Measurements from ENCODE around the gene OCA2. TPM values are rescaled to one million over a fixed set of nuclear protein-coding genes. Genes with fewer than 3 reads are reported as not detected.

Gene OCA2
- total RNA-seq, 6 experiments from 2014 or later: 0.07 to 0.13 (median 0.12) TPM; not detected in 3

DNA sequence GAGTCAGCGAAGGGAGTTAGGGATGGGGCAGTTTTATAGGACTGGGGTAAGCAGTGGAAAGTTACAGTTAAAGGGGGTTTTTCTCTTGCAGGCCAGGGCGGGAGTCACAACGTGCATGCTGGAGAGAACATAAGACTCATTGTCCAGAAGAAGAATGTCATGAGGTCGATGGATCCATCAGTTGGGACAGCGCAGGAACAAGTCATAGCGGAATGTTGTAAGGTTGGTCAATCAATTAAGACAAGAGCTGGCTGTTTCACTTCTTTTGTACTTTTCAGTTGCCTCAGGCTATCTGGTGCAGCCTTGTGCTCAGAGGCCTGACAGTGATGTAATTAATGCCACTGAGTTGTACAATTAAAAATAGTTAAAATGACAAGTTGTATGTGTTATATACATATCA lies 165.6 kb downstream of the OCA2 start:
- Histone ChIP-seq H3K27me3 (no peaks in the 10 kb centered on the region), H3K27ac (no peak overlapping the region), H3K4me1 (no peaks in the 10 kb centered on the region), H3K4me3 (no peak overlapping the region), H3K9me3 (no peaks in the 10 kb centered on the region), H3K36me3 (no peaks in the 10 kb centered on the region)
- DNase-seq (no peak), ATAC-seq (no peak)
- intact Hi-C loops (cut with DNase I): no loop called here
- TF ChIP-seq, protein P1, sequence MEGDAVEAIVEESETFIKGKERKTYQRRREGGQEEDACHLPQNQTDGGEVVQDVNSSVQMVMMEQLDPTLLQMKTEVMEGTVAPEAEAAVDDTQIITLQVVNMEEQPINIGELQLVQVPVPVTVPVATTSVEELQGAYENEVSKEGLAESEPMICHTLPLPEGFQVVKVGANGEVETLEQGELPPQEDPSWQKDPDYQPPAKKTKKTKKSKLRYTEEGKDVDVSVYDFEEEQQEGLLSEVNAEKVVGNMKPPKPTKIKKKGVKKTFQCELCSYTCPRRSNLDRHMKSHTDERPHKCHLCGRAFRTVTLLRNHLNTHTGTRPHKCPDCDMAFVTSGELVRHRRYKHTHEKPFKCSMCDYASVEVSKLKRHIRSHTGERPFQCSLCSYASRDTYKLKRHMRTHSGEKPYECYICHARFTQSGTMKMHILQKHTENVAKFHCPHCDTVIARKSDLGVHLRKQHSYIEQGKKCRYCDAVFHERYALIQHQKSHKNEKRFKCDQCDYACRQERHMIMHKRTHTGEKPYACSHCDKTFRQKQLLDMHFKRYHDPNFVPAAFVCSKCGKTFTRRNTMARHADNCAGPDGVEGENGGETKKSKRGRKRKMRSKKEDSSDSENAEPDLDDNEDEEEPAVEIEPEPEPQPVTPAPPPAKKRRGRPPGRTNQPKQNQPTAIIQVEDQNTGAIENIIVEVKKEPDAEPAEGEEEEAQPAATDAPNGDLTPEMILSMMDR (IDR thresholded peaks at IDR 0.05): no peak
- no peak for TF ChIP-seq POLR2A (IDR thresholded peaks at IDR 0.05)
- WGBS (ENCODE audit: insufficient coverage, low coverage, low lambda C conversion rate, missing lambda C conversion rate): 74% methylated on average over 6 of the region's 6 CpGs

GRCh38 chr15:27932600-27932999 lies 166.5 kb downstream of the OCA2 start:
- Histone ChIP-seq H3K27me3 (no peaks in the 10 kb centered on the region), H3K4me3 (no peak overlapping the region), H3K36me3 (no peaks in the 10 kb centered on the region), H3K4me1 (no peaks in the 10 kb centered on the region), H3K9me3 (no peaks in the 10 kb centered on the region), H3K27ac (no peak overlapping the region)
- ATAC-seq: no peak
- no peak for TF ChIP-seq POLR2A (IDR thresholded peaks at IDR 0.05)
- TF ChIP-seq, protein P1 (IDR thresholded peaks at IDR 0.05): no peak
- no peak for DNase-seq
- intact Hi-C loops (cut with DNase I): no loop called here
- WGBS (ENCODE audit: insufficient coverage, low coverage, low lambda C conversion rate, missing lambda C conversion rate): 70% methylated on average over 3 of the region's 3 CpGs

DNA sequence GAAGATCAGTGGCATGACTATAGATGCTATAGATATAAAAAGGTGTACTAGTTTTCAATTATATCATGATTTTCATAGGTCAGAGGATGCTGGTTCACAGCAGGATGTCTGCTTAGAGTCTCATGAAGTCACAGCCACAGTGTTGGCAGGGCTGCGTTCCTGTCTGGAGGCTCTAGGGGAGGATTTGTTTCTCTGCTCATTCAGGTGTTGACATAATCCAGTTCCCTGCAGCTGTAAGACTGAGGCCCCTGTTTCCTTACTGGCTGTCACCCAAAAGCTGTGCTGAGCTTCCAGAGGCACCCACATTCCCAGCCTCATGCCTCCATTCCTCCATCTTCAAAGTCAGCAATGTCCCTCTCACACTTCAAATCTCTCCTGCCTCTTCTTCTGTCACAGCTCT lies 170.7 kb downstream of the OCA2 start:
- Histone ChIP-seq H3K4me1 (no peaks in the 10 kb centered on the region), H3K27ac (no peak overlapping the region), H3K27me3 (no peaks in the 10 kb centered on the region), H3K36me3 (no peaks in the 10 kb centered on the region), H3K4me3 (no peak overlapping the region), H3K9me3 (no peaks in the 10 kb centered on the region)
- TF ChIP-seq, protein P1 (IDR thresholded peaks at IDR 0.05): no peak
- TF ChIP-seq POLR2A (IDR thresholded peaks at IDR 0.05): no peak
- intact Hi-C loops (cut with DNase I): no loop called here
- ATAC-seq (no peak), DNase-seq (no peak)
- WGBS (ENCODE audit: insufficient coverage, low coverage, low lambda C conversion rate, missing lambda C conversion rate): 67% methylated on average over 1 of the region's 1 CpG

DNA sequence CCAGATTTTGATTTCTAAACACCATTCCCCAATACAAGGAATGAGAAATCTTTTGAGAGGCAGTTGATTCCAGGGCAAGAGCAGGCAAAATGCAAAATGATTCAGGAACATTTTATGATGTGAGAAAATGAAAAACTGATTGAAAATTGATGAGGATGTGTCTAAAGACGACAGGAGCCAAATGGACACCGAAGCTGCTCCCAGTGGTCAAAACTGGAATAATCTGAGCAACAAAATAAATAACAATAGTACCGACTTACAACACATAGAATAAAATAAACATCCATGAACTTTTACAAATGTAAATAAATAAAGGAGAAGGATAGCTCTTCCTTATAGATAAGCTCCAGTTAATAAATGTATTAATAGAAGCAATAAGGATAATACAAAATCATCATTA lies 186.8 kb downstream of the OCA2 start:
- DNase-seq (no peak), ATAC-seq (no peak)
- H3K4me1 ChIP-seq: no peaks in the 10 kb centered on the region
- intact Hi-C loops (cut with DNase I): no loop called here
- WGBS (ENCODE audit: insufficient coverage, low coverage, low lambda C conversion rate, missing lambda C conversion rate): 58% methylated on average over 3 of the region's 3 CpGs
- no peaks in the 10 kb centered on the region for H3K36me3 ChIP-seq
- H3K9me3 ChIP-seq: no peaks in the 10 kb centered on the region
- H3K27me3 ChIP-seq: no peaks in the 10 kb centered on the region
- TF ChIP-seq POLR2A (IDR thresholded peaks at IDR 0.05): no peak
- TF ChIP-seq, protein P1 (IDR thresholded peaks at IDR 0.05): no peak
- no peak overlapping the region for H3K27ac ChIP-seq
- no peak overlapping the region for H3K4me3 ChIP-seq

GRCh38 chr15:27906802-27907201 lies 192.3 kb downstream of the OCA2 start:
- TF ChIP-seq, protein P1 (IDR thresholded peaks at IDR 0.05): no peak
- no peak for TF ChIP-seq POLR2A (IDR thresholded peaks at IDR 0.05)
- 40% methylated on average over 4 of the region's 4 CpGs for WGBS (ENCODE audit: insufficient coverage, low coverage, low lambda C conversion rate, missing lambda C conversion rate)
- intact Hi-C loops (cut with DNase I): no loop called here

More at GRCh38 chr15:27906802-27907201, 192.3 kb downstream of the OCA2 start:
- Histone ChIP-seq H3K4me1 (no peaks in the 10 kb centered on the region), H3K36me3 (no peaks in the 10 kb centered on the region), H3K27ac (no peak overlapping the region), H3K9me3 (no peaks in the 10 kb centered on the region), H3K27me3 (no peaks in the 10 kb centered on the region), H3K4me3 (no peak overlapping the region)
- DNase-seq (no peak), ATAC-seq (no peak)
